GM23338 (cell line): Measurements from ENCODE around the gene FLVCR1. TPM values are rescaled to one million over a fixed set of nuclear protein-coding genes. Genes with fewer than 3 reads are reported as not detected.

Experiments used
- ATAC-seq: fragments of 200-7000 bp; cut with Tn5 transposase; 3 replicates; pipeline ENCODE4 v1.9.1; 2020
- DNase-seq: peaks from one replicate; pipeline ENCODE4 v3.0.0-alpha.2; 2015; ENCODE audit warnings: low spot score
- H2AFZ ChIP-seq: fragments of 200-600 bp; sonication (generic); 2 replicates; pipeline ENCODE4 v1.8.0; 2016; ENCODE audit warnings: antibody characterized with exemption, mild to moderate bottlenecking, moderate library complexity
- H3F3A ChIP-seq: fragments of 200-600 bp; sonication (generic); replicated peaks from 2 replicates; pipeline ENCODE4 v1.8.0; 2017; ENCODE audit warnings: antibody characterized with exemption, mixed run types, low read depth
- H3K27ac ChIP-seq: fragments of 200-600 bp; sonication (generic); 2 replicates; pipeline ENCODE4 v1.6.1; 2016; ENCODE audit warnings: low read depth
- H3K27me3 ChIP-seq: fragments of 200-600 bp; sonication (generic); 2 replicates; pipeline ENCODE4 v1.8.0; 2016; ENCODE audit warnings: mild to moderate bottlenecking, mixed run types, moderate library complexity; ENCODE audit not compliant: insufficient read depth
- H3K36me3 ChIP-seq: fragments of 200-600 bp; sonication (generic); 2 replicates; pipeline ENCODE4 v1.8.0; 2016; ENCODE audit warnings: mild to moderate bottlenecking; ENCODE audit not compliant: insufficient read depth
- H3K4me1 ChIP-seq: fragments of 200-600 bp; sonication (generic); 2 replicates; pipeline ENCODE4 v1.8.0; 2016; ENCODE audit warnings: mild to moderate bottlenecking, moderate library complexity; ENCODE audit not compliant: insufficient read depth
- H3K4me2 ChIP-seq: fragments of 200-600 bp; sonication (generic); 2 replicates; pipeline ENCODE4 v1.7.1; 2017; ENCODE audit warnings: mixed run types
- H3K4me3 ChIP-seq: fragments of 200-600 bp; sonication (generic); 2 replicates; pipeline ENCODE4 v1.6.1; 2016; ENCODE audit warnings: mixed run types
- H3K79me2 ChIP-seq: fragments of 200-600 bp; sonication (generic); replicated peaks from 2 replicates; pipeline ENCODE4 v1.8.0; 2017; ENCODE audit warnings: mild to moderate bottlenecking; ENCODE audit not compliant: insufficient read depth
- H3K9me2 ChIP-seq: fragments of 200-600 bp; sonication (generic); 2 replicates; pipeline ENCODE4 v1.8.0; 2017; ENCODE audit not compliant: insufficient read depth
- H4K20me1 ChIP-seq: fragments of 200-600 bp; sonication (generic); replicated peaks from 2 replicates; pipeline ENCODE4 v1.8.0; 2017; ENCODE audit warnings: mild to moderate bottlenecking; ENCODE audit not compliant: insufficient read depth
- H3K27ac Mint-ChIP-seq: 2 replicates; pipeline ENCODE4 v1.8.0; 2020; ENCODE audit warnings: inconsistent platforms, mild to moderate bottlenecking, moderate library complexity, mixed read lengths
- H3K27me3 Mint-ChIP-seq: 3 replicates; pipeline ENCODE4 v1.8.0; 2022; ENCODE audit warnings: low read depth, mild to moderate bottlenecking, moderate library complexity, mixed read lengths, inconsistent platforms; ENCODE audit not compliant: insufficient read depth, poor library complexity
- H3K36me3 Mint-ChIP-seq: 3 replicates; pipeline ENCODE4 v1.8.0; 2021; ENCODE audit warnings: low read depth, mild to moderate bottlenecking, inconsistent platforms, moderate library complexity, mixed read lengths
- H3K4me1 Mint-ChIP-seq: 3 replicates; pipeline ENCODE4 v1.8.0; 2020; ENCODE audit warnings: mild to moderate bottlenecking, inconsistent platforms, mixed read lengths
- H3K4me3 Mint-ChIP-seq: 3 replicates; pipeline ENCODE4 v1.8.0; 2021; ENCODE audit warnings: moderate library complexity, mild to moderate bottlenecking, inconsistent platforms, mixed read lengths
- H3K9me3 Mint-ChIP-seq: 3 replicates; pipeline ENCODE4 v1.8.0; 2020; ENCODE audit warnings: moderate library complexity, mild to moderate bottlenecking, inconsistent platforms, mixed read lengths
- CREB1 ChIP-seq: fragments of 250-450 bp; sonication (Bioruptor Pico); IDR thresholded peaks from 2 replicates; pipeline ENCODE4 v1.5.0; 2020; ENCODE audit warnings: low read depth, mild to moderate bottlenecking, moderate library complexity
- EZH2 ChIP-seq: fragments of 200-600 bp; sonication (generic); IDR thresholded peaks from one replicate; pipeline ENCODE4 v1.8.0; 2017; ENCODE audit warnings: antibody characterized with exemption, mild to moderate bottlenecking, low read depth; ENCODE audit not compliant: unreplicated experiment
- EZH2phosphoT487 ChIP-seq: fragments of 200-600 bp; sonication (generic); IDR thresholded peaks from one replicate; pipeline ENCODE4 v1.8.1; 2018; ENCODE audit warnings: antibody characterized with exemption; ENCODE audit not compliant: unreplicated experiment
- JUNB ChIP-seq: IDR thresholded peaks from one replicate; pipeline ENCODE4 v1.6.1; 2016; ENCODE audit warnings: antibody characterized with exemption; ENCODE audit not compliant: unreplicated experiment
- NANOG ChIP-seq: IDR thresholded peaks from 2 replicates; pipeline ENCODE4 v1.6.1; 2016; ENCODE audit warnings: antibody characterized with exemption, borderline replicate concordance
- POLR2AphosphoS5 ChIP-seq: IDR thresholded peaks from 2 replicates; pipeline ENCODE4 v1.6.1; 2016; ENCODE audit warnings: antibody characterized with exemption, low read depth
- REST ChIP-seq: IDR thresholded peaks from one replicate; pipeline ENCODE4 v1.6.1; 2018; ENCODE audit warnings: antibody characterized with exemption; ENCODE audit not compliant: unreplicated experiment
- STAT1 ChIP-seq: IDR thresholded peaks from one replicate; pipeline ENCODE4 v1.6.1; 2016; ENCODE audit warnings: antibody characterized with exemption; ENCODE audit not compliant: unreplicated experiment
- ZNF114 ChIP-seq: fragments of 250-450 bp; sonication (Bioruptor Pico); IDR thresholded peaks from 2 replicates; pipeline ENCODE4 v1.5.0; 2020; ENCODE audit warnings: mild to moderate bottlenecking, moderate library complexity
- ZNF331 ChIP-seq: fragments of 250-450 bp; sonication (Bioruptor Pico); IDR thresholded peaks from 2 replicates; pipeline ENCODE4 v1.5.0; 2020; ENCODE audit warnings: low read depth, mild to moderate bottlenecking, moderate library complexity
- polyA plus RNA-seq: library from polyadenylated mRNA; unstranded; fragments of >200 nt; fragmentation: Nextera tagmentation; extraction: Ambion mirVana; gene quantifications from 2 replicates; pipeline ENCODE4 v1.2.1, GENCODE V29; 2016
- total RNA-seq: library from RNA; depleted of rRNA; stranded (reverse); fragments of >200 nt; shearing (Covaris generic); gene quantifications from 2 replicates; pipeline ENCODE4 v1.2.3, GENCODE V29; 2014
- TF ChIP-seq, protein P1 (sequence below), 2 experiments: fragments of 200-600 bp in 1 of 2; sonication (generic) in 1 of 2; conservative IDR thresholded peaks; 2 replicates each; pipeline versions ENCODE4 v1.5.1 to v1.6.1; 2016 to 2017; ENCODE audit warnings: antibody characterized with exemption in 2 of 2, low read depth in 2 of 2, mild to moderate bottlenecking in 2 of 2, moderate library complexity in 1 of 2
- TF ChIP-seq, protein P2 (sequence below): IDR thresholded peaks from 2 replicates; pipeline ENCODE4 v1.6.1; 2016; ENCODE audit warnings: antibody characterized with exemption
- TF ChIP-seq, protein P3 (sequence below): fragments of 250-450 bp; sonication (Bioruptor Pico); IDR thresholded peaks from 2 replicates; pipeline ENCODE4 v1.5.0; 2020; ENCODE audit warnings: mild to moderate bottlenecking, moderate library complexity

The FLVCR1 gene
- total and polyA plus RNA-seq, 2 experiments from 2014 or later: 60.5 to 93.5 TPM

- no peak for ATAC-seq
Measured at GRCh38 chr1:212941452-212941851, 83.4 kb downstream of the FLVCR1 start.

More at GRCh38 chr1:212941452-212941851, 83.4 kb downstream of the FLVCR1 start:
- H3K4me3 ChIP-seq: no peak overlapping the region
- H3F3A ChIP-seq: no peaks in the 10 kb centered on the region
- peaks cover 6% of the 10 kb centered on the region; the same call in 1 of the 2 replicates for H3K4me1 ChIP-seq
- no peaks in the 10 kb centered on the region for H3K27me3 ChIP-seq
- no peak overlapping the region for H3K4me2 ChIP-seq
- no peaks in the 10 kb centered on the region for H3K36me3 ChIP-seq
- peaks cover 9% of the 10 kb centered on the region; the same call in 2 of the 3 replicates for H3K9me3 Mint-ChIP-seq
- no peaks in the 10 kb centered on the region for H3K79me2 ChIP-seq
- H3K27ac Mint-ChIP-seq: no peak overlapping the region
- TF ChIP-seq NANOG (no peak), CREB1 (no peak), EZH2phosphoT487 (no peak), POLR2AphosphoS5 (no peak), ZNF114 (CRISPR knock-in tag) (no peak), REST (no peak), ZNF331 (CRISPR knock-in tag) (no peak), STAT1 (no peak), EZH2 (no peak), JUNB (no peak)
- TF ChIP-seq, protein P1, sequence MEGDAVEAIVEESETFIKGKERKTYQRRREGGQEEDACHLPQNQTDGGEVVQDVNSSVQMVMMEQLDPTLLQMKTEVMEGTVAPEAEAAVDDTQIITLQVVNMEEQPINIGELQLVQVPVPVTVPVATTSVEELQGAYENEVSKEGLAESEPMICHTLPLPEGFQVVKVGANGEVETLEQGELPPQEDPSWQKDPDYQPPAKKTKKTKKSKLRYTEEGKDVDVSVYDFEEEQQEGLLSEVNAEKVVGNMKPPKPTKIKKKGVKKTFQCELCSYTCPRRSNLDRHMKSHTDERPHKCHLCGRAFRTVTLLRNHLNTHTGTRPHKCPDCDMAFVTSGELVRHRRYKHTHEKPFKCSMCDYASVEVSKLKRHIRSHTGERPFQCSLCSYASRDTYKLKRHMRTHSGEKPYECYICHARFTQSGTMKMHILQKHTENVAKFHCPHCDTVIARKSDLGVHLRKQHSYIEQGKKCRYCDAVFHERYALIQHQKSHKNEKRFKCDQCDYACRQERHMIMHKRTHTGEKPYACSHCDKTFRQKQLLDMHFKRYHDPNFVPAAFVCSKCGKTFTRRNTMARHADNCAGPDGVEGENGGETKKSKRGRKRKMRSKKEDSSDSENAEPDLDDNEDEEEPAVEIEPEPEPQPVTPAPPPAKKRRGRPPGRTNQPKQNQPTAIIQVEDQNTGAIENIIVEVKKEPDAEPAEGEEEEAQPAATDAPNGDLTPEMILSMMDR (conservative IDR thresholded peaks at IDR 0.05; ENCODE audit: low read depth in 2 of 2): no peak
- TF ChIP-seq, protein P2, sequence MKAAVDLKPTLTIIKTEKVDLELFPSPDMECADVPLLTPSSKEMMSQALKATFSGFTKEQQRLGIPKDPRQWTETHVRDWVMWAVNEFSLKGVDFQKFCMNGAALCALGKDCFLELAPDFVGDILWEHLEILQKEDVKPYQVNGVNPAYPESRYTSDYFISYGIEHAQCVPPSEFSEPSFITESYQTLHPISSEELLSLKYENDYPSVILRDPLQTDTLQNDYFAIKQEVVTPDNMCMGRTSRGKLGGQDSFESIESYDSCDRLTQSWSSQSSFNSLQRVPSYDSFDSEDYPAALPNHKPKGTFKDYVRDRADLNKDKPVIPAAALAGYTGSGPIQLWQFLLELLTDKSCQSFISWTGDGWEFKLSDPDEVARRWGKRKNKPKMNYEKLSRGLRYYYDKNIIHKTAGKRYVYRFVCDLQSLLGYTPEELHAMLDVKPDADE: no peak
- TF ChIP-seq, protein P3, sequence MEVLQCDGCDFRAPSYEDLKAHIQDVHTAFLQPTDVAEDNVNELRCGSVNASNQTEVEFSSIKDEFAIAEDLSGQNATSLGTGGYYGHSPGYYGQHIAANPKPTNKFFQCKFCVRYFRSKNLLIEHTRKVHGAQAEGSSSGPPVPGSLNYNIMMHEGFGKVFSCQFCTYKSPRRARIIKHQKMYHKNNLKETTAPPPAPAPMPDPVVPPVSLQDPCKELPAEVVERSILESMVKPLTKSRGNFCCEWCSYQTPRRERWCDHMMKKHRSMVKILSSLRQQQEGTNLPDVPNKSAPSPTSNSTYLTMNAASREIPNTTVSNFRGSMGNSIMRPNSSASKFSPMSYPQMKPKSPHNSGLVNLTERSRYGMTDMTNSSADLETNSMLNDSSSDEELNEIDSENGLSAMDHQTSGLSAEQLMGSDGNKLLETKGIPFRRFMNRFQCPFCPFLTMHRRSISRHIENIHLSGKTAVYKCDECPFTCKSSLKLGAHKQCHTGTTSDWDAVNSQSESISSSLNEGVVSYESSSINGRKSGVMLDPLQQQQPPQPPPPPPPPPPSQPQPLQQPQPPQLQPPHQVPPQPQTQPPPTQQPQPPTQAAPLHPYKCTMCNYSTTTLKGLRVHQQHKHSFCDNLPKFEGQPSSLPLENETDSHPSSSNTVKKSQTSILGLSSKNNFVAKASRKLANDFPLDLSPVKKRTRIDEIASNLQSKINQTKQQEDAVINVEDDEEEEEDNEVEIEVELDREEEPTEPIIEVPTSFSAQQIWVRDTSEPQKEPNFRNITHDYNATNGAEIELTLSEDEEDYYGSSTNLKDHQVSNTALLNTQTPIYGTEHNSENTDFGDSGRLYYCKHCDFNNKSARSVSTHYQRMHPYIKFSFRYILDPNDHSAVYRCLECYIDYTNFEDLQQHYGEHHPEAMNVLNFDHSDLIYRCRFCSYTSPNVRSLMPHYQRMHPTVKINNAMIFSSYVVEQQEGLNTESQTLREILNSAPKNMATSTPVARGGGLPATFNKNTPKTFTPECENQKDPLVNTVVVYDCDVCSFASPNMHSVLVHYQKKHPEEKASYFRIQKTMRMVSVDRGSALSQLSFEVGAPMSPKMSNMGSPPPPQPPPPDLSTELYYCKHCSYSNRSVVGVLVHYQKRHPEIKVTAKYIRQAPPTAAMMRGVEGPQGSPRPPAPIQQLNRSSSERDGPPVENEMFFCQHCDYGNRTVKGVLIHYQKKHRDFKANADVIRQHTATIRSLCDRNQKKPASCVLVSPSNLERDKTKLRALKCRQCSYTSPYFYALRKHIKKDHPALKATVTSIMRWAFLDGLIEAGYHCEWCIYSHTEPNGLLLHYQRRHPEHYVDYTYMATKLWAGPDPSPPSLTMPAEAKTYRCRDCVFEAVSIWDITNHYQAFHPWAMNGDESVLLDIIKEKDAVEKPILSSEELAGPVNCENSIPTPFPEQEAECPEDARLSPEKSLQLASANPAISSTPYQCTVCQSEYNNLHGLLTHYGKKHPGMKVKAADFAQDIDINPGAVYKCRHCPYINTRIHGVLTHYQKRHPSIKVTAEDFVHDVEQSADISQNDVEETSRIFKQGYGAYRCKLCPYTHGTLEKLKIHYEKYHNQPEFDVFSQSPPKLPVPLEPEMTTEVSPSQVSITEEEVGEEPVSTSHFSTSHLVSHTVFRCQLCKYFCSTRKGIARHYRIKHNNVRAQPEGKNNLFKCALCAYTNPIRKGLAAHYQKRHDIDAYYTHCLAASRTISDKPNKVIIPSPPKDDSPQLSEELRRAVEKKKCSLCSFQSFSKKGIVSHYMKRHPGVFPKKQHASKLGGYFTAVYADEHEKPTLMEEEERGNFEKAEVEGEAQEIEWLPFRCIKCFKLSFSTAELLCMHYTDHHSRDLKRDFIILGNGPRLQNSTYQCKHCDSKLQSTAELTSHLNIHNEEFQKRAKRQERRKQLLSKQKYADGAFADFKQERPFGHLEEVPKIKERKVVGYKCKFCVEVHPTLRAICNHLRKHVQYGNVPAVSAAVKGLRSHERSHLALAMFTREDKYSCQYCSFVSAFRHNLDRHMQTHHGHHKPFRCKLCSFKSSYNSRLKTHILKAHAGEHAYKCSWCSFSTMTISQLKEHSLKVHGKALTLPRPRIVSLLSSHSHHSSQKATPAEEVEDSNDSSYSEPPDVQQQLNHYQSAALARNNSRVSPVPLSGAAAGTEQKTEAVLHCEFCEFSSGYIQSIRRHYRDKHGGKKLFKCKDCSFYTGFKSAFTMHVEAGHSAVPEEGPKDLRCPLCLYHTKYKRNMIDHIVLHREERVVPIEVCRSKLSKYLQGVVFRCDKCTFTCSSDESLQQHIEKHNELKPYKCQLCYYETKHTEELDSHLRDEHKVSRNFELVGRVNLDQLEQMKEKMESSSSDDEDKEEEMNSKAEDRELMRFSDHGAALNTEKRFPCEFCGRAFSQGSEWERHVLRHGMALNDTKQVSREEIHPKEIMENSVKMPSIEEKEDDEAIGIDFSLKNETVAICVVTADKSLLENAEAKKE (CRISPR knock-in tag): no peak
- H3K36me3 Mint-ChIP-seq: peaks cover 15% of the 10 kb centered on the region; the same call in 2 of the 3 replicates
- no peak for DNase-seq
- peaks cover 12% of the 10 kb centered on the region for H3K4me1 Mint-ChIP-seq
- H2AFZ ChIP-seq: no peak overlapping the region
- no peak overlapping the region for H3K27ac ChIP-seq
- H3K4me3 Mint-ChIP-seq: no peak overlapping the region
- no peaks in the 10 kb centered on the region; the same call in 1 of the 2 replicates for H3K9me2 ChIP-seq
- no peaks in the 10 kb centered on the region for H4K20me1 ChIP-seq
- H3K27me3 Mint-ChIP-seq: peaks cover 13% of the 10 kb centered on the region
